Measurements from ENCODE around the gene PCBP3. TPM values are rescaled to one million over a fixed set of nuclear protein-coding genes. Genes with fewer than 3 reads are reported as not detected.

The PCBP3 gene
- total RNA-seq, 2 experiments from 2014 or later = 1.9 to 2.2 TPM

DNA sequence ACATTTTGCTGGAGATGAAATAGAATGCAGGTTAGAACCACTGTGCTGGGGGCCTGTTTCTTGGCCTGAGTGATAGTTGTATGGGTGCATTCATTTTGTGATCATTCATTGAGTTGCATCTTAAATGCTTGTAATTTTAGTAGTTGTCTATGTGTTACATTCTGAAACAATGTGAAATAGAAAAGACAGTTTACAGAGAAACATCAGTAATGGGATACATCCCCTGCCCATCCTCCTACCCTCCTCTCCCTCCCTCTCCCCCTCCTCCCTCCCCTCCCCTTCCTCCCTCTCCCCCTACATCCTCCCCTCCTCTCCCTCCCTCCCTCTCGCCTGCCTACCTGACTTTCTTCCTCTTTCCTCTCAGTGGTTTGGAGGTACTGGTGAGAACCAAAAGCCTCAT lies 283.5 kb downstream of the PCBP3 start:
- Mint-ChIP-seq H3K9me3 (no peaks in the 10 kb centered on the region), H3K27ac (no peak overlapping the region), H3K4me1 (ENCODE audit: low read depth) (peaks cover 8% of the 10 kb centered on the region), H3K36me3 (ENCODE audit: low read depth) (no peaks in the 10 kb centered on the region), H3K4me3 (no peak overlapping the region), H3K27me3 (no peaks in the 10 kb centered on the region)
- TF ChIP-seq, protein P1, sequence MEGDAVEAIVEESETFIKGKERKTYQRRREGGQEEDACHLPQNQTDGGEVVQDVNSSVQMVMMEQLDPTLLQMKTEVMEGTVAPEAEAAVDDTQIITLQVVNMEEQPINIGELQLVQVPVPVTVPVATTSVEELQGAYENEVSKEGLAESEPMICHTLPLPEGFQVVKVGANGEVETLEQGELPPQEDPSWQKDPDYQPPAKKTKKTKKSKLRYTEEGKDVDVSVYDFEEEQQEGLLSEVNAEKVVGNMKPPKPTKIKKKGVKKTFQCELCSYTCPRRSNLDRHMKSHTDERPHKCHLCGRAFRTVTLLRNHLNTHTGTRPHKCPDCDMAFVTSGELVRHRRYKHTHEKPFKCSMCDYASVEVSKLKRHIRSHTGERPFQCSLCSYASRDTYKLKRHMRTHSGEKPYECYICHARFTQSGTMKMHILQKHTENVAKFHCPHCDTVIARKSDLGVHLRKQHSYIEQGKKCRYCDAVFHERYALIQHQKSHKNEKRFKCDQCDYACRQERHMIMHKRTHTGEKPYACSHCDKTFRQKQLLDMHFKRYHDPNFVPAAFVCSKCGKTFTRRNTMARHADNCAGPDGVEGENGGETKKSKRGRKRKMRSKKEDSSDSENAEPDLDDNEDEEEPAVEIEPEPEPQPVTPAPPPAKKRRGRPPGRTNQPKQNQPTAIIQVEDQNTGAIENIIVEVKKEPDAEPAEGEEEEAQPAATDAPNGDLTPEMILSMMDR (IDR thresholded peaks at IDR 0.05) = no peak
- CTCF ChIA-PET = no interaction called here
- intact Hi-C loops (cut with micrococcal nuclease) = no loop called here
- POLR2A ChIA-PET = no interaction called here
- no peak for ATAC-seq
- no peak for DNase-seq

DNA sequence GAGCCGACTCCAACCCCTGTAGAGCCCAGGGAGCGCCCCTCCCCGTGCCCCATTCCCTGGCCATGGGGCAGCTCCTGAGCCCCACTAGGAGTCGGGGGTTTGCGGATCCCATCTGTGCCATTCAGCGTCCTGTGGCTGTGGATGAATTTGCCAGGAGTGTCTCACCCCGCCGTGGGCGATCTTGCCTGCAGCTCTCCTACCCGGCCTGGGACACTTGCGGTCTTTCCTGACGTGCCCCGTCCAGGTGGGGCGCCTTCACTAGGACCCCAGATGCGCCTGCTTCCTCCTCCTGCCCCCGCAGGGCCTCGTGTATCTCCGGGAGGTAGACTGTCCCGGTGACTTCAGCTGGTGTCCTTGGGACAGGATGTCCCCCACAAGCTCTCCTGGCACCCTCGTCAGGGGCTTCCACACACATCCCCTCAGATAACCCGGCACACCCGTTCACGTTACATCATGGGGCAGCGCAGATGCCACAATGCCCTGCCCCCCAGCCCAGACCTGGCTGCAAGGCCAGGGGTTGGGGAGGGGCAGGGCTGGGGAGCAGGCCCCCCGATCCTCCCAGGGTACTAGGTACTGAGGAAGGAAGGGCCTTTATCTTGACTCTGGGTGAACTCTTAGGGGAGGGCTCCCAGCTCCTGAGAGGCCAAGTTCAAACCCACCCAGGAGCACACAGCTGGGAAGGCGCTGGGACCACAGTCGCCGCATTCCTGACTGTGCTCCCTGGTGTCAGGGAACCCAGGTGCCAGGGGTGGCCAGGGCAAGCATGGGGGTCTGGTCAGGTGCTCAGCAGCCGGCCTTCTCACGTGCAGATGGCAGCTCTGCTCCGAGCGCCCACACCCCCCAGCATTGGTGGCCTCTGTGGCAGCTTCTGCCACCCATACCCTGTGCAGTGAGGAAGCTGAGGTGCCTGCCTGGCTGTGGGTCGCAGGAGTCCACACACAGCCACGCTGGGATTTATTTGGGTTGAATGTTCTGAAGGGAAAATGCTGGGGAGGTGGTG lies 284.6 kb downstream of the PCBP3 start:
- intact Hi-C loops (cut with micrococcal nuclease) = no loop called here
- ChIA-PET POLR2A (interaction anchor here (1.0 kb wide), 1 partner anchor 13 kb away, joined by 3 read pairs; no protein-coding TSS in a partner anchor), CTCF (no interaction called here)
- Mint-ChIP-seq H3K36me3 (ENCODE audit: low read depth) (no peaks in the 10 kb centered on the region), H3K27me3 (no peaks in the 10 kb centered on the region), H3K4me1 (ENCODE audit: low read depth) (peaks cover 7% of the 10 kb centered on the region), H3K9me3 (no peaks in the 10 kb centered on the region), H3K4me3 (no peak overlapping the region), H3K27ac (no peak overlapping the region)
- TF ChIP-seq, protein P1 (IDR thresholded peaks at IDR 0.05) = no peak
- ATAC-seq = no peak
- DNase-seq = no peak

DNA sequence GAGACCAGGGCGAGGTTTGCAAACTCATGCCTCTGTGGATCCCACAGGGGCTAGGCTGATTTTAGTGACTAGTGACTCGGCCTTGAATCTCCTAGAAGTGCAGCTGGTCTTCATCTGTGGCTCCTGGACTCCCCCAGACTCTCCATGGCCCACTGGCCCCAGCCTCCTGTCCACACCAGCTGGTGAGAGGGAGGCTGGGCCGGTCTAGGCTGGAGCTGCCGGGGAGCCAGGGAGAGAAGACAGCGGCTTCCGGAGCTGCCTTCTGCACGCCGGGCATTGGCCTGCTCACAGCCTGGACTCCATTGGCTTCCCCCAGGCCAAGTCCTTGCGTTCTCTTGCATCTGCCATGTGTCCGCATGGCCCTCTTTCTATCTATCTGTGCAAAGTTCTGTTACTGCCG lies 285.9 kb downstream of the PCBP3 start:
- H3K27ac Mint-ChIP-seq = no peak overlapping the region
- peaks cover 7% of the 10 kb centered on the region for H3K4me1 Mint-ChIP-seq (ENCODE audit: low read depth)
- no peaks in the 10 kb centered on the region for H3K27me3 Mint-ChIP-seq
- TF ChIP-seq, protein P1 (IDR thresholded peaks at IDR 0.05) = no peak
- no peak for ATAC-seq
- intact Hi-C loops (cut with micrococcal nuclease) = no loop called here
- ChIA-PET POLR2A (interaction anchor here (1.0 kb wide), 1 partner anchor 15 kb away, joined by 3 read pairs; no protein-coding TSS in a partner anchor), CTCF (no interaction called here)
- H3K9me3 Mint-ChIP-seq = no peaks in the 10 kb centered on the region
- no peak for DNase-seq
- H3K36me3 Mint-ChIP-seq (ENCODE audit: low read depth) = no peaks in the 10 kb centered on the region
- no peak overlapping the region for H3K4me3 Mint-ChIP-seq

DNA sequence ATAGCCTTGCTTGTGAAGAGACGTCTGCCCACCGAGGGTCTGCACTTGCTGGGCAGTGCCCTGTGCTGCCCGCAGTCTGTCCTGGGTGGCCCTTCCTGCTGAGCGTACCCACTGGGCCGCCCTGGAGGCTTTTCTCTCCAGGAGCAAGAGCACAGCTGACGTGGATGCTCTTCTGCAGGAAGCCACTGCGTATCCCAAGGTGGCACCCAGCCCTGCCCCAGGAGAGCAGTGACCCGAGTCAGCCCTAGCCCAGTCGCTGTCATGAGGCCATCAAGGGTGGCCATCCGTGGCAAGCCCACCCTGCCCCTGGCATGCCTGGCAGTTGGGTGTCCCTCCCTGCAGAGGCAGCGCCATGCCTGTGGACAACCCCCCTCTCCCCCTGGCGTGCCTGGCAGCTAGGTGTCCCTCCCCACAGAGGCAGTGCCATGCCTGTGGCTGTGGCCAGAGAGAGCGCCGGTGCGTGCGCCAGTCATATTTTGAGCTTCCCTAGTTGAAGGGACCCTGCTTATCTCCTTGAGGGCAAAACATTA lies 286.8 kb downstream of the PCBP3 start:
- H3K9me3 Mint-ChIP-seq = no peaks in the 10 kb centered on the region
- no peaks in the 10 kb centered on the region for H3K27me3 Mint-ChIP-seq
- no peak overlapping the region for H3K4me3 Mint-ChIP-seq
- no peaks in the 10 kb centered on the region for H3K36me3 Mint-ChIP-seq (ENCODE audit: low read depth)
- intact Hi-C loops (cut with micrococcal nuclease) = no loop called here
- H3K27ac Mint-ChIP-seq = no peak overlapping the region
- ChIA-PET POLR2A (no interaction called here), CTCF (no interaction called here)
- no peak for ATAC-seq
- H3K4me1 Mint-ChIP-seq (ENCODE audit: low read depth) = peaks cover 7% of the 10 kb centered on the region
- no peak for DNase-seq
- TF ChIP-seq, protein P1 (IDR thresholded peaks at IDR 0.05) = no peak

DNA sequence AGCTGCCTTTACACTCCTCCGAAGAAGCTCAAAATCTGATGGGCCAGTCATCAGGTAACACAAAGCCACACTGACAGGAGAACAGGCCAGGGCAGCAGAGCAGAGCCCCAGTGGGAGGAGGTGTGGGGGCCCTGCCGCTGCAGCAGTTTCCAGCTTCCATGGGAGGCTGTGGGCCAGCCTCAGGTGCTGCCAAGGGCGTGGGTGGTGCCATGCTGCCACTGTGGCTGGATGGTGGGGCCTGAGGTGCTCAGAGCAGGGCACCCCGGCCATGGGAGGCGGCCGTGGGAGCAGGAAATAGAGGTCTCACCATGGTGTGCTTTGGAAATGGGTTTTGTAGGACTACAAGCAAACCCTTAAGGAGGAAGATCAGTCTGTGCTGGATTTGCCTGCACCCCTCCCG lies 287.3 kb downstream of the PCBP3 start:
- intact Hi-C loops (cut with micrococcal nuclease) = no loop called here
- no peak overlapping the region for H3K27ac Mint-ChIP-seq
- no peak for DNase-seq
- H3K9me3 Mint-ChIP-seq = no peaks in the 10 kb centered on the region
- TF ChIP-seq, protein P1 (IDR thresholded peaks at IDR 0.05) = no peak
- no peak overlapping the region for H3K4me3 Mint-ChIP-seq
- ChIA-PET CTCF (no interaction called here), POLR2A (no interaction called here)
- H3K4me1 Mint-ChIP-seq (ENCODE audit: low read depth) = peaks cover 7% of the 10 kb centered on the region
- no peaks in the 10 kb centered on the region for H3K27me3 Mint-ChIP-seq
- no peak for ATAC-seq
- H3K36me3 Mint-ChIP-seq (ENCODE audit: low read depth) = no peaks in the 10 kb centered on the region
